SU-DHL-6 (cell line): ENCODE data around the gene STARD10.

ENCODE experiments used
- H2AFZ ChIP-seq: fragments of 200-600 bp; sonication (generic); 2 replicates; pipeline ENCODE4 v1.6.1; 2014; ENCODE audit warnings: low read depth, mild to moderate bottlenecking, moderate library complexity, mixed read lengths, antibody characterized with exemption, low read length; ENCODE audit not compliant: severe bottlenecking
- H3F3A ChIP-seq: fragments of 200-600 bp; shearing (Covaris generic); 2 replicates; pipeline ENCODE4 v1.6.0; 2016; ENCODE audit warnings: antibody characterized with exemption, mild to moderate bottlenecking; ENCODE audit not compliant: insufficient read depth
- H3K27ac ChIP-seq: fragments of 200-600 bp; sonication (generic); 2 replicates; pipeline ENCODE4 v1.5.1; 2016; ENCODE audit warnings: low read depth, mild to moderate bottlenecking, low read length, moderate library complexity, mixed read lengths
- H3K27me3 ChIP-seq: fragments of 200-600 bp; sonication (generic), shearing (Covaris generic); 2 replicates; pipeline ENCODE4 v1.6.0; 2014; ENCODE audit warnings: mild to moderate bottlenecking, low read length
- H3K36me3 ChIP-seq: fragments of 200-600 bp; sonication (generic); 2 replicates; pipeline ENCODE4 v1.6.1; 2014; ENCODE audit warnings: mild to moderate bottlenecking, low read length, mixed read lengths
- H3K4me2 ChIP-seq: fragments of 300-600, 200-600 bp; shearing (Covaris generic), sonication (generic); 2 replicates; pipeline ENCODE4 v1.6.0; 2014; ENCODE audit warnings: low read length, low read depth, mild to moderate bottlenecking; ENCODE audit not compliant: poor library complexity, severe bottlenecking
- H3K4me3 ChIP-seq: fragments of 200-600 bp; sonication (generic); 2 replicates; pipeline ENCODE4 v1.5.1; 2014; ENCODE audit warnings: antibody characterized with exemption, low read length, mild to moderate bottlenecking, mixed read lengths; ENCODE audit not compliant: insufficient read depth, poor library complexity, severe bottlenecking
- H3K79me2 ChIP-seq: fragments of 200-600 bp; sonication (generic); 2 replicates; pipeline ENCODE4 v1.6.1; 2014; ENCODE audit warnings: mild to moderate bottlenecking, low read length, moderate library complexity; ENCODE audit not compliant: insufficient read depth
- H3K9ac ChIP-seq: fragments of 200-600 bp; sonication (generic); 2 replicates; pipeline ENCODE4 v1.7.0; 2014; ENCODE audit warnings: mild to moderate bottlenecking, low read length
- H3K9me2 ChIP-seq: fragments of 200-600 bp; sonication (generic); replicated peaks from 2 replicates; pipeline ENCODE4 v1.6.1; 2014; ENCODE audit warnings: low read length; ENCODE audit not compliant: insufficient read depth
- H3K9me3 ChIP-seq: fragments of 200-600 bp; sonication (generic); 2 replicates; pipeline ENCODE4 v1.6.1; 2014; ENCODE audit warnings: low read length, mixed read lengths; ENCODE audit not compliant: insufficient read depth
- H4K20me1 ChIP-seq: fragments of 200-600 bp; sonication (generic); 2 replicates; pipeline ENCODE4 v1.6.1; 2014; ENCODE audit warnings: low read depth, mild to moderate bottlenecking, antibody characterized with exemption, low read length, moderate library complexity, mixed read lengths
- EZH2phosphoT487 ChIP-seq: fragments of 200-600 bp; sonication (generic), shearing (Covaris generic); conservative IDR thresholded peaks from 2 replicates; pipeline ENCODE4 v1.6.1; 2018; ENCODE audit warnings: mild to moderate bottlenecking, antibody characterized with exemption, low read length, moderate library complexity, mixed read lengths
- TF ChIP-seq, protein P1 (sequence below): fragments of 200-600 bp; sonication (generic); IDR thresholded peaks from one replicate; pipeline ENCODE4 v1.5.1; 2017; ENCODE audit warnings: antibody characterized with exemption, mild to moderate bottlenecking, low read length, moderate library complexity; ENCODE audit not compliant: insufficient read depth, poor library complexity, severe bottlenecking

STARD10 gene

DNA sequence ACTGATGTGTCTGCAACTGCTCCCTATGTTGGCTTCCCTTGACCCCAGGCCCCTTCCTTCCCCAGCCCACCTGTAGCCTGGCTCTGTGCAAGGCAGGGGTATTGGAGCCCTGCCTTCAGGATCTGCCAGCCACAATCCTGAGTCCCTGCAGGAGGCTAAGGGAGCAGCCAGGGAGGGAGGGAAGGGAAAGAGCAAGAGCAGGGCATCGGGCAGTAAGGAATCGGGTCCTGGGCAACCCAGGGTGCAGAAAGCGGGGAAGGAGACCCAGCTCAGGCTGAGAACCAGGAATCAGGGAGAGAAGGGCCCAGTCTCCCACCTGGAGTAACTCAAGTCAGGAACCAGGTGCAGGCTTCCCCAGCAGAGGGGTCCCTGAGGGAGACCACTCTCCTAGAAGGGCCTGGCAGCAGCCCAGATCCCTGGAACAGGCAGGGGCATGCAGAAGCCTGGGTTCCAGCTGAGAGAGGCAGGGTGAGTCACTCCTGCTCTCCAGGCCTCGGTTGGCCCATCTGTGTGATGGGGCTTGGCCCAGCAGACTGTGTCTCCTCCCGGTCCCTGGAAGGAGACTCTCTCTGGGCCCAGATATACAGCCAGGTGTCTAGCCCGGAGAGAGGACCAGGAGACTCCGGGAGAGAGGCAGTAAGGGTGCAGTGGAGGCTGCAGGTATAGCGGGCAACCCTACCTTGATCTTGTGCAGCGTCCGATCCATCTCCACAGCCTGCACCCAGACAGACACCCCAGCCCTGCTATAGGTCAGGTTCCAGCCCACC, 13.4 kb downstream of the STARD10 start:
- no peaks in the 10 kb centered on the region for H3K9me3 ChIP-seq
- no peaks in the 10 kb centered on the region for H3F3A ChIP-seq
- no peaks in the 10 kb centered on the region for H4K20me1 ChIP-seq
- no peaks in the 10 kb centered on the region for H3K27me3 ChIP-seq
- no peaks in the 10 kb centered on the region for H3K36me3 ChIP-seq
- H3K79me2 ChIP-seq: no peaks in the 10 kb centered on the region
- H3K9me2 ChIP-seq: no peaks in the 10 kb centered on the region
- no peak overlapping the region for H2AFZ ChIP-seq
- no peak overlapping the region for H3K27ac ChIP-seq
- no peak overlapping the region for H3K9ac ChIP-seq
- H3K4me2 ChIP-seq: no peak overlapping the region
- H3K4me3 ChIP-seq: no peak overlapping the region
- no peak for TF ChIP-seq EZH2phosphoT487

DNA sequence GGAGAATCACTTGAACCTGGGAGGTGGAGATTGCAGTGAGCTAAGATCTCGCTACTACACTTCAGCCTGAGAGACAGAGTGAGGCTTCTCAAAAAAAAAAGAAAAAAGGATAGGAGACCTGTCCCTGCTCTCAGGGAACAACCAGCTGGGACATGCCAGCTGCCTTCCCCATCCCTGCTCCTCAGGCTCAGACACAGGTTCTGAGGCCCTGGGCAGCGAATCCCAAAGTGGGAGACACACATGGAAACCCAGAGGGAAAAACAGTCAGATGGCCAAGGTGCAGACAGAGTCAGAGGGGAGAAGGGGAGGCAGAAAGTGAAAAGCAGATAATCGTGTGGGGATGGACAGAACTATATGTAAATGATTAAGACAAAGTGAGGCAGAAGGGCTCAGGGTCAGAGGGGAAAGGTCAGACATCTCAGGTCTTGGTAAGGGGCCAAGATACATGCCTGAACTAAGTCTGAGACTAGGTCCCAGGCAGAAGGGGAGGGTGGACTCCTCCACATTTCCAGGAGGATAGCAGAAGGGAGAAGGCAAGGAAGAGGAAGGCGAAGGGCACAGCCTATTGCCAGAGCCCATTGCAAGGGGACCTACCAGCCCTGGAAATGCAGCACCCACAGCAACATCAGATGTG, 14.2 kb downstream of the STARD10 start:
- H3K79me2 ChIP-seq: no peaks in the 10 kb centered on the region
- no peak overlapping the region for H3K27ac ChIP-seq
- H3K4me2 ChIP-seq: no peak overlapping the region
- H4K20me1 ChIP-seq: no peaks in the 10 kb centered on the region
- no peaks in the 10 kb centered on the region for H3K9me3 ChIP-seq
- H3K9me2 ChIP-seq: no peaks in the 10 kb centered on the region
- no peaks in the 10 kb centered on the region for H3K27me3 ChIP-seq
- TF ChIP-seq, protein P1, sequence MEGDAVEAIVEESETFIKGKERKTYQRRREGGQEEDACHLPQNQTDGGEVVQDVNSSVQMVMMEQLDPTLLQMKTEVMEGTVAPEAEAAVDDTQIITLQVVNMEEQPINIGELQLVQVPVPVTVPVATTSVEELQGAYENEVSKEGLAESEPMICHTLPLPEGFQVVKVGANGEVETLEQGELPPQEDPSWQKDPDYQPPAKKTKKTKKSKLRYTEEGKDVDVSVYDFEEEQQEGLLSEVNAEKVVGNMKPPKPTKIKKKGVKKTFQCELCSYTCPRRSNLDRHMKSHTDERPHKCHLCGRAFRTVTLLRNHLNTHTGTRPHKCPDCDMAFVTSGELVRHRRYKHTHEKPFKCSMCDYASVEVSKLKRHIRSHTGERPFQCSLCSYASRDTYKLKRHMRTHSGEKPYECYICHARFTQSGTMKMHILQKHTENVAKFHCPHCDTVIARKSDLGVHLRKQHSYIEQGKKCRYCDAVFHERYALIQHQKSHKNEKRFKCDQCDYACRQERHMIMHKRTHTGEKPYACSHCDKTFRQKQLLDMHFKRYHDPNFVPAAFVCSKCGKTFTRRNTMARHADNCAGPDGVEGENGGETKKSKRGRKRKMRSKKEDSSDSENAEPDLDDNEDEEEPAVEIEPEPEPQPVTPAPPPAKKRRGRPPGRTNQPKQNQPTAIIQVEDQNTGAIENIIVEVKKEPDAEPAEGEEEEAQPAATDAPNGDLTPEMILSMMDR: no peak
- no peak for TF ChIP-seq EZH2phosphoT487
- no peak overlapping the region for H3K9ac ChIP-seq
- no peak overlapping the region for H3K4me3 ChIP-seq
- no peaks in the 10 kb centered on the region for H3K36me3 ChIP-seq
- H3F3A ChIP-seq: no peaks in the 10 kb centered on the region
- no peak overlapping the region for H2AFZ ChIP-seq

DNA sequence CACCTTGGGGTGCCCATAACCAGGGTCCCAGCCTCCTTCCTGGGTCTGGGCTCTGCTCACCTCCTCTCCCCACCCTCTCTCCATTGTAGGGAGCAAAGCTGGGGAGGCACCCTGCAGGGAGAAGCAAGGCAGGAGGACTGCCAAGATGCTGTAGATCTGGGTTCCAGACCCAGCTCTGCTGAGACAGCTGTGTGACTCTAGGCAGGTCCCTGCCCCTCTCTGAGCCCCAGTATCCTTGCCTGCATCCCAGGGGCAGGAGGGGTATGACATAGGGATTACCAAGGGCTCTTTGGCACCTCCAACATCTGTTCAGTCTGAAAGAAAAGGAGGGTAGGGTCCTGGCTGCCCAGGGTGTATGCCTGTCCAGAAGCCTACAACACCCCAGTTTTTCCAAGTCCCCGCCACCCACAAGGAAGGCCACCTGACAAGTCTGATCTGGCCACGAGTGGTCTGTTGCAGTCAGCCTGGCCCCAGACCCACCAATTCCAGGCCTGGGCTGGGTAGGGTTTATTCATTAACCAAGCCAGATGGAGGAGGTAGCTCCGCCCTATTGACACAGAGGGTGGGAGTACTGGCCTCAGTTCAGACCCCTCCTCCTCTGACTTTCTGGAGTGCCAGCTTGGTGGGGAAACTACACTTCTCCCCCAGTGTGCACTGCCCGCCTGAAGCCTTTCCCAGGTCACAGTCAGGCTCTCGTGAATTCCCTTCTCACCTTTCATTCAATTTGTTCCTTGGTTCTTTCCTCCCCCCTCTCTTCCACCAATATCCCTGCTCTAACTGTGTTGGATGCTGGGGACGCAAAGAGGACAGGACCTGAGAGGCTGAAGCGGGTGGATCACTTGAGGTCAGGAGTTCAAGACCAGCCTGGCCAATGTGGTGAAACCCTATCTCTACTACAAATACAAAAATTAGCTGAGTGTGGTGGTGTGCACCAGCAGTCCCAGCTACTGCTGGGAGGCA, 15.0 kb downstream of the STARD10 start:
- H3K79me2 ChIP-seq: no peaks in the 10 kb centered on the region
- no peaks in the 10 kb centered on the region for H3K27me3 ChIP-seq
- H3K4me2 ChIP-seq: no peak overlapping the region
- H3K36me3 ChIP-seq: no peaks in the 10 kb centered on the region
- H3K9ac ChIP-seq: no peak overlapping the region
- no peaks in the 10 kb centered on the region for H3F3A ChIP-seq
- H2AFZ ChIP-seq: no peak overlapping the region
- no peak overlapping the region for H3K4me3 ChIP-seq
- no peaks in the 10 kb centered on the region for H3K9me3 ChIP-seq
- no peaks in the 10 kb centered on the region for H3K9me2 ChIP-seq
- H4K20me1 ChIP-seq: no peaks in the 10 kb centered on the region
- TF ChIP-seq, protein P1: no peak
- TF ChIP-seq EZH2phosphoT487: no peak
- H3K27ac ChIP-seq: no peak overlapping the region
